Stimulated activated CD4-positive, alpha-beta T cell treated with anti-CD3 and anti-CD28 coated beads, TNF-alpha, amount 100 ng/mL, for 48 hours (primary cell): ENCODE data around the gene GNS.
A peak's percentile ranks its signal among the peaks of the same experiment; 100 is the strongest.
"Not testable (repeated sequence)": the region's sequence is repeated elsewhere in the genome, so short reads cannot be mapped to it uniquely, and the experiment has no call there.

Source experiments
- DNase-seq, 3 donors: peaks; one replicate each; pipeline ENCODE4 v3.0.0-alpha.2; 2020; ENCODE audit warnings: low read depth in 3 of 3

The GNS gene

GRCh38 chr12:64696080-64696741, 63.0 kb downstream of the GNS start:
- DNase-seq, result no peak

- no peak for DNase-seq
These were observed 63.7 kb downstream of the GNS start for GRCh38 chr12:64695550-64695949.

DNA sequence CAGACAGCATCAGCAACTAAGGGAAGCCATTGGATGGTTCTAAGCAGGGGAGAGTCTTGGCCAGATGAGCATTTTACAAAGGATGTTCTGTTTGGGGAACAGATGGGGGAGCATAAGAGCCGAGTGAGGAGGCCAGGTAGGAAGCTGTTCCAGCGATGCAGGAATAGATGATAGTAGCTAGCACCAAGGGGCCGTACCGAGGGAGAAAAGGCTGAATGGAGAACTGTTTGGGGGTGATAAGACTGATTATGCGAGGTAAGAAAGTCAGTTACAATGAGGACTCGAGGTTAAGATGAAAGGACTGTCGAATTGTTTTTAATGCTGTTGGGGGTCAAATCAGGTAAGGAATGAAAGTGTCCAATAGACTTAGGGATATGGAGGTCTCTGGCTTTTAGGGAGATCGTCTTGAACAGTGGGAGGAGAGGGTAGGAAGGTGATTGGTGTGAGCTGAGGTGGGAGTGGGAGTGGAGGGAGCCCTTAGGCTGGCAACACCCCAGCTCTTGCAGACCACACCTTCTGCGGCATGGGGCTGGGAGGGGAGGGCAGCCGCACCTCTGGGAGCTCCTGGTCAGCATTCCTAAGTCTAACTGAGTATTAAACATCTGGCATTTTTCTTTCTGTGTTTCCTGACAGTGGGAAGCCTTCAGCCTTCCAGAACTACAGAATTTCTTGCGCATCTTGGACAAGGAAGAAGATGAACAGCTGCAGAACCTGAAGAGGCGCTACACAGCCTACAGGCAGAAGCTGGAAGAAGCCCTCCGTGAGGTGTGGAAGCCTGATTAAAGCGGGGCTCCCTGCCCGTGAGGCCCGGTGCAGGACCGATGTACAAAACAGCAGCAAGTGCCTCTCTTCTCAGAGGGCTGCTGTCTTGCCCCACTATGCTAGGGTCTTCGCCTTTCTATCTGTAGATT, 64.8 kb downstream of the GNS start:
- no peak for DNase-seq

DNA sequence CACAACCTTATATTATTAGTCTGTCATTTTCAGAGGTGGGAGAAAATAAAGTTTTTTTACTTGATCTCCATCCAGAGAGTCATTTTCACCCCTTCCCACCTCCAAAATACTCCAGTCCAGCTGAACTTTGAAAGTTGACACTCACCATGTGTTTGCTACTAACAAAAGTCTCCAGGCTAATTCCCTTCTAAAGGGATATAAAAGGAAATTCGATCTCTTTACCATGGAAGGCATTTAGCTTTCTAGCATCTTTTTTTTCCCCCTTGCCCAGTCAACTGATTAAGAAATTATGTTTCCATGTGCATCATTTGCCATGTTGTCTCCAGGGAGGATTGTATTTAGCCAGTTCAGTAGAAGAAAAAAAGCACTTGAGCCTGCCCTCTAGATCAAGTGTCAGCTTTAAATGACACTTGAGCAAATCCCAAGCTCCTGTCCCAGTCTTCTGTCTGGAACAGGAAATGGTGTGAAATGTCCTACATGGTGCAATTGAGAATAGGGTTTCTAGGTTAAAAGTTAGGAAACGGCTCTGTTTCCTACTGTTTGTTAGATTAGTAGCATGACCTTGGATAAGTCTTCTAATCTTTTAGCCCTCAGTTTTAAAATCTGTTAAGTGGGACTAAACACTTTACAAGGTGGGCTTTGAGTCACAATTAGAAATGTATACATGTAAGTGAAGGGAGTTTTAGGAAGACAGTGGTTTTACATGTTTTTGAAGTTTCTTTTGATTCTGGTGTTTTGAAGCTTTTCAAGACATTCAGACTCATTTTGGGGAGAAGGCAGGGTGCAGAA, 67.2 kb downstream of the GNS start:
- DNase-seq, result no peak

DNA sequence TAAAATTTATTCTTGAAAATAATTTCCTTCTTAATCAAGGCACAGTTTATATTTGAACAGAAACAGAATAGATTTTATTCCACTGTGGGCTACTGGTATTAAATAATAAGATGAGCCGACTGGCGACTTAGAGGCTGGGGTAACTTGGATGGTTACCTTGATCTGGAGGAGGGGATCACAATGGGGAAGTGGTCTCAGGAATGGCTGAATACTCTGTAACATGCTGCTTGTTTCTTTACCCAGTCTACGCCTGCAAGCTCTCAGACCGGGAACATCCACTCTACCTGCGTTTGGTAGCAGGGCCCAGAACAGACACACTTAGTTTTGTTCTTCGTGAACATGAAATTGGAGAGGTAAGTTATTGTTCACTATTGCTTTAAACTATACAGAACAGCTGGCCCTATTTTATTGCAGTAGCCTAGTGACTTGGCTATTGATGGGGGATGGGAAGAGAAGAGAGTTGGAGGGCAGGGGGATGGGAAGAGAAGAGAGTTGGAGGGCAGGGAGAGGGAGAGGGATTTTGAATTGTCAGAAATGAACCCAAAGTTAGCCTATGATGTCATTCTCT, 67.9 kb downstream of the GNS start:
- no peak for DNase-seq

DNA sequence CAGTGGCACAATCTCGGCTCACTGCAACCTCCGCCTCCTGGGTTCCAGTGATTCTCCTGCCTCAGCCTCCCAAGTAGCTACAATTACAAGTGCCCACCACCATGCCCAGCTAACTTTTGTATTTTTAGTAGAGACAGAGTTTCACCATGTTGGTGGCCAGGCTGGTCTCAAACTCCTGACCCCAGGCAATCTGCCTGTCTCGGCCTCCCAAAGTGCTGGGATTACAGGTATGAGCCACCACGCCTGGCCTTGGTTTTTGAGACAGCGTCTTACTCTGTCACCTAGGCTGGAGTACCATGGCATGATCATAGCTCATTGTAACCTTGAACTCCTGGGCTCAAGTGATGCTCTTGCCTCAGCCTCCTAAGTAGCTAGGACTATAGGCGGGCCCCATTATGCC, 69.0 kb downstream of the GNS start:
- not testable (repeated sequence) for DNase-seq

GRCh38 chr12:64688715-64689114, 70.5 kb downstream of the GNS start:
- no peak for DNase-seq

- no peak for DNase-seq
These were observed 71.0 kb downstream of the GNS start for GRCh38 chr12:64688219-64688618.

DNA sequence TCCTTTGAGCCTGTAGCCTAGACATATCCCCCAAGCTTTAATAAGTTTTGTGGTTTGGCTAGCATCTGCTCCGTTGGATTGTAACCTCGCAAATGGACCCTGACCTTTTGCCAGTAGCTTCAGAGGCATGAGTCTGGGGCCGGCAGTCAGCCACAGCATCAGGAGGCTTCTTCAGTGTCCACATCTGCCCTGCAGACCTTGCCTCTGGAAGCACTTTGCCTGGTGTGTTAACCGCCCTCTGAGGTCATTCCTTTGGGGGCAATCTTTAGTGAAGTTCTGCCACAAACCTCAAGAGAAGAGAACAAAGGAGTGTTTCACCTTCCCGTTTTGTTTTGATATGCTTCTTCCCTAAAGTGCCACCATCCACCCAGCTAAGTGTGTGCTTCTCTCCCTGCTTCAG, 71.4 kb downstream of the GNS start:
- DNase-seq, result no peak

GRCh38 chr12:64685605-64686004, 73.6 kb downstream of the GNS start:
- no peak for DNase-seq

GRCh38 chr12:64685050-64685449, 74.2 kb downstream of the GNS start:
- no peak for DNase-seq

GRCh38 chr12:64683816-64684543, 75.2 kb downstream of the GNS start:
- DNase-seq, result no peak

GRCh38 chr12:64682572-64683277, 76.5 kb downstream of the GNS start:
- DNase-seq, result no peak

- DNase-seq, result no peak
These were observed 77.8 kb downstream of the GNS start for GRCh38 chr12:64681200-64682052.

GRCh38 chr12:64680235-64680634, 79.0 kb downstream of the GNS start:
- no peak for DNase-seq

- peak in 1 of 3 donors; percentile 41 for DNase-seq
These were observed 79.7 kb downstream of the GNS start for GRCh38 chr12:64679487-64680001.

DNA sequence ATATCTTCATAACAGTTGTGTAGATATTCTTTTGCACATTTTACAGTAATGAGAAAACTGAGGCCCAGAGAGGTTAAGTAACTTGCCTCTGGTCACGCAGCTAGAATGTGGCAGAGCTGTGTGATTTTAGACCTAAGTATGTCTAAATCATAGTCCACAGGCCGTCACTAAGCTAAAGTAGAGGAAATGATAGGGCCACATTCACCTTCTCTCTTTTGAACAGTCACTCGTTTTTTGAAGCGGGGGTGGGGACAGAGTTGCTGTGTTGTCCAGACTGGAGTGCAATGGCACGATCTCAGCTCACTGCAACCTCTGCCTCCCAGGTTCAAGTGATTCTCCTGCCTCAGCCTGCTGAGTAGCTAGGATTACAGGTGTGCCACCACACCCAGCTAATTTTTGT, 80.4 kb downstream of the GNS start:
- DNase-seq, result no peak

GRCh38 chr12:64678248-64678647, 81.0 kb downstream of the GNS start:
- no peak for DNase-seq

DNA sequence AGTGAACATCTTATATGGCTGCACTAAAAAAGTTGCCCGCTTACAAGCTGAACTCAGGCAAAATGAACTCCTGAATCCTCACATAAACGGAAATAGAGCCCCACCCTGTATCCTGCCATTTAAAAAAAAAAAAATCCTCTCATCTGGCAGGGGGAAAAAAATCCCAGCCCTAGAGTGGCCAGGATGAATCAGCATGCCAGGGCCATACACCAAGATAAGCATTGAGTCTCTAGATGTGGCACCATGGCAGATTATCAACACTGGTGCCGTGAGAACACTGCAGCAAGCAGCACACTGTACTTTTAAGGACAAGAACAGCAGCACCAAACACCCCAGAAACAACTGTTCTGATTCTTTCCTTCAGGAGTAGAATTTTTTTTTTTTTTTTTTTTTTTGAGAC, 83.4 kb downstream of the GNS start:
- no peak for DNase-seq
